ENCODE data around the gene BDKRB2.

DNA sequence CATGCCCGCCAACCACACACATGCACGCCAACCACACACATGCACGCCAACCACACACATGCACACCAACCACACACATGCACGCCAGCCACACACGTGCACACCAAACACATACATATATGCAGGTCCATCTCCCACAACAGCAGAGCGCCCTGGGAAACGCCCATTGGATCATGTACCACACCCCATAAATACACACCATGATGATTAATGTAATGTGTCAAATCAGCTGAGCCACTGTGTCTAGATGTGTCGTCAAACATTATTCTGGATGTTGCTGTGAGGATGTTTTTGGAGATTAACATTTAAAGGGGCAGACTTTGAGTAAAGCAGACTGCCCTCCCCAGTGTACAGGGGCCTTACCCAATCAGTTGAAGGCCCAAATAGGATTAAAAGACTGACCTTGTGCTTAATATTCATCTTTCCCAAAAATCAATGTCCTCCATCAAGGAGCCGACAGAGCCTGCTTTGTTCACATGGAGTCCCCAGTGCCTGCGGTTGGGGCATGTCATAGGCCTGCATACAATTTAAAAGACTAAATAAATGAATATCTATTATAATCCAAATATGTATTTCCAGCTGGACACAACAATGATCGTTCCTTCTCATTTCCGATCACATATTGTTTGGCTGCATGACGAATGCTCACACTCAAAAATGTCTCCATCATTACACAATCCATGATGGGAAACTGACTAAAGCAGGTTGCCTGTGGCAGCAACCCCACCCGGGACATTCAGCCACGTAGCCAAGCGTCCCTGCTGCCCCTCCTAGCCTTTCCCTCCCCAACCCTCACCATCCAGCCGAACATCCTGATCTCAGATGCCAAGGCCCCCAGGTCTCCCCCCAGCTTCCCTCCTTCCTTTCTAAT lies 23.2 kb upstream of the BDKRB2 start:
- TF ChIP-seq ZNF8 (CRISPR knock-in tag; IDR thresholded peaks at IDR 0.05), result no peak
- TF ChIP-seq ZFP3 (CRISPR knock-in tag; IDR thresholded peaks at IDR 0.05), result no peak

All from SK-N-SH treated with all-trans-retinoic acid at 6 μM for 48 hours (cell line).